Lower lobe of right lung (tissue), 2 donors: Measurements from ENCODE around the gene ANKMY1. TPM values are rescaled to one million over a fixed set of nuclear protein-coding genes. Genes with fewer than 3 reads are reported as not detected.

Experiments
- ATAC-seq, 2 donors: fragments of 200-7000 bp; cut with Tn5 transposase; one replicate each; pipeline ENCODE4 v1.9.1; 2020 to 2022; ENCODE audit warnings: mild to moderate bottlenecking in 2 of 2, moderate library complexity in 2 of 2
- DNase-seq: peaks from one replicate; pipeline ENCODE4 v3.0.0-alpha.2; 2020
- H3K27ac ChIP-seq: fragments of 200-600 bp; one replicate; pipeline ENCODE4 v1.8.0; 2022
- H3K27me3 ChIP-seq: fragments of 200-600 bp; one replicate; pipeline ENCODE4 v1.8.0; 2022; ENCODE audit warnings: low read depth
- H3K36me3 ChIP-seq: fragments of 200-600 bp; one replicate; pipeline ENCODE4 v1.8.0; 2022; ENCODE audit warnings: mild to moderate bottlenecking
- H3K4me1 ChIP-seq: fragments of 200-600 bp; one replicate; pipeline ENCODE4 v1.8.0; 2022
- H3K4me3 ChIP-seq: fragments of 200-600 bp; one replicate; pipeline ENCODE4 v1.8.0; 2022; ENCODE audit warnings: mild to moderate bottlenecking
- H3K9me3 ChIP-seq: fragments of 200-600 bp; one replicate; pipeline ENCODE4 v1.8.0; 2022
- CTCF ChIP-seq: fragments of 200-600 bp; IDR thresholded peaks from one replicate; pipeline ENCODE4 v1.8.0; 2022; ENCODE audit warnings: antibody characterized with exemption, mild to moderate bottlenecking
- intact Hi-C: fragments of 100-400 bp; cut with DNase I; formaldehyde crosslinking; loops from one replicate; pipeline ENCODE4 v1.11.0; 2022
- total RNA-seq: library from RNA; stranded (reverse); fragmentation: NEBNext Ultra II Directional; extraction: Animal tissue kit (Norgen Biotek cat#: 25700); gene quantifications from one replicate; pipeline ENCODE4 v1.2.1, GENCODE V29; 2021
- donor health status: DM: no; HTN: yes; CAD: no; lungs with severe emphysema.

Gene ANKMY1
- total RNA-seq, 1 donor from 2014 or later: 29.3 TPM

- H3K9me3 ChIP-seq: no peaks in the 10 kb centered on the region
- H3K27me3 ChIP-seq: no peaks in the 10 kb centered on the region
- H3K4me1 ChIP-seq: peaks cover 36% of the 10 kb centered on the region
- peaks cover 65% of the 10 kb centered on the region for H3K36me3 ChIP-seq
- DNase-seq (peak; percentile 46), ATAC-seq (no peak)
- no peak overlapping the region for H3K4me3 ChIP-seq
- intact Hi-C loops: no loop called here
- H3K27ac ChIP-seq: no peak overlapping the region
- TF ChIP-seq CTCF: no peak
These were observed 16.8 kb upstream of the ANKMY1 start for GRCh38 chr2:240574386-240575100.

GRCh38 chr2:240573516-240574385 is 16.0 kb upstream of the ANKMY1 start:
- Histone ChIP-seq H3K9me3 (no peaks in the 10 kb centered on the region), H3K36me3 (peaks cover 65% of the 10 kb centered on the region), H3K27me3 (no peaks in the 10 kb centered on the region), H3K4me1 (peaks cover 31% of the 10 kb centered on the region), H3K27ac (no peak overlapping the region), H3K4me3 (no peak overlapping the region)
- intact Hi-C loops: no loop called here
- TF ChIP-seq CTCF: no peak
- ATAC-seq: no peak
- peak; percentile 41 for DNase-seq

- DNase-seq: peak; percentile 47
- intact Hi-C loops: no loop called here
- H3K4me1 ChIP-seq: peaks cover 24% of the 10 kb centered on the region
- no peak for ATAC-seq
- H3K27me3 ChIP-seq: no peaks in the 10 kb centered on the region
- H3K27ac ChIP-seq: no peak overlapping the region
- TF ChIP-seq CTCF: no peak
- peaks cover 61% of the 10 kb centered on the region for H3K36me3 ChIP-seq
- H3K4me3 ChIP-seq: no peak overlapping the region
- no peaks in the 10 kb centered on the region for H3K9me3 ChIP-seq
These were observed 15.3 kb upstream of the ANKMY1 start for GRCh38 chr2:240573071-240573515.

GRCh38 chr2:240572141-240573031 is 14.6 kb upstream of the ANKMY1 start:
- no peak overlapping the region for H3K4me3 ChIP-seq
- no peaks in the 10 kb centered on the region for H3K9me3 ChIP-seq
- ATAC-seq: no peak
- intact Hi-C loops: no loop called here
- DNase-seq: peak; percentile 41
- no peaks in the 10 kb centered on the region for H3K27me3 ChIP-seq
- H3K4me1 ChIP-seq: peaks cover 22% of the 10 kb centered on the region
- TF ChIP-seq CTCF: no peak
- H3K27ac ChIP-seq: no peak overlapping the region
- peaks cover 54% of the 10 kb centered on the region for H3K36me3 ChIP-seq
